ENCODE results near the gene SEC16B.

The SEC16B gene

DNA sequence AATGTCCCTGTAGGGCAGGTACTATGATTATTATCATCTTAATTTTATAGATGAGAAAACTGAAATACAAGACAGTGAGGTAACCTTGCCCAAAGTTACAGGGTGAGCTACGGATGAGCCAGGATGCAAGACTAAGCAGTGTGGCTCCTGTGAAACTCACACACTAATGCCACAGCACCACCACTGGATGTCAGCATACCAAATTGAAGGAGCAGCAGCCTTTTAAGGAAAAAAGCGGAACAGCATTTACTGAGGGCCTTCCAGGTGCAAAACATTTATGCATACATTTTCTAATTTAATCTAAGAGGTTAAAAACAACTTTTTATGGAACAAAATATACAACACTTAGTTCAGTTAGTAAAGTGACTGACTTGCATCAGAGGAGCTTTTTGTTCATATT lies 41.7 kb downstream of the SEC16B start:
- Histone ChIP-seq H3K4me2 (ENCODE audit: low read depth, low read length, poor library complexity, severe bottlenecking) (no peak overlapping the region), H3K27ac (ENCODE audit: low read depth, low read length) (no peak overlapping the region), H3K9ac (ENCODE audit: low read length) (no peak overlapping the region), H3K27me3 (ENCODE audit: low read length) (no peaks in the 10 kb centered on the region), H3K79me2 (ENCODE audit: insufficient read depth, low read length) (no peaks in the 10 kb centered on the region), H4K20me1 (ENCODE audit: low read depth, low read length) (no peaks in the 10 kb centered on the region), H2AFZ (ENCODE audit: low read depth, low read length, severe bottlenecking) (no peak overlapping the region), H3K9me2 (replicated peaks; ENCODE audit: insufficient read depth, low read length) (no peaks in the 10 kb centered on the region), H3K9me3 (ENCODE audit: insufficient read depth, low read length) (no peaks in the 10 kb centered on the region), H3K4me3 (ENCODE audit: insufficient read depth, low read length, poor library complexity, severe bottlenecking) (no peak overlapping the region), H3K36me3 (ENCODE audit: low read length) (no peaks in the 10 kb centered on the region), H3F3A (ENCODE audit: insufficient read depth) (no peaks in the 10 kb centered on the region)
- TF ChIP-seq, protein P1, sequence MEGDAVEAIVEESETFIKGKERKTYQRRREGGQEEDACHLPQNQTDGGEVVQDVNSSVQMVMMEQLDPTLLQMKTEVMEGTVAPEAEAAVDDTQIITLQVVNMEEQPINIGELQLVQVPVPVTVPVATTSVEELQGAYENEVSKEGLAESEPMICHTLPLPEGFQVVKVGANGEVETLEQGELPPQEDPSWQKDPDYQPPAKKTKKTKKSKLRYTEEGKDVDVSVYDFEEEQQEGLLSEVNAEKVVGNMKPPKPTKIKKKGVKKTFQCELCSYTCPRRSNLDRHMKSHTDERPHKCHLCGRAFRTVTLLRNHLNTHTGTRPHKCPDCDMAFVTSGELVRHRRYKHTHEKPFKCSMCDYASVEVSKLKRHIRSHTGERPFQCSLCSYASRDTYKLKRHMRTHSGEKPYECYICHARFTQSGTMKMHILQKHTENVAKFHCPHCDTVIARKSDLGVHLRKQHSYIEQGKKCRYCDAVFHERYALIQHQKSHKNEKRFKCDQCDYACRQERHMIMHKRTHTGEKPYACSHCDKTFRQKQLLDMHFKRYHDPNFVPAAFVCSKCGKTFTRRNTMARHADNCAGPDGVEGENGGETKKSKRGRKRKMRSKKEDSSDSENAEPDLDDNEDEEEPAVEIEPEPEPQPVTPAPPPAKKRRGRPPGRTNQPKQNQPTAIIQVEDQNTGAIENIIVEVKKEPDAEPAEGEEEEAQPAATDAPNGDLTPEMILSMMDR (IDR thresholded peaks at IDR 0.05; ENCODE audit: insufficient read depth, low read length, poor library complexity, severe bottlenecking), result no peak
- no peak for TF ChIP-seq EZH2phosphoT487 (conservative IDR thresholded peaks at IDR 0.05; ENCODE audit: low read length)

GRCh38 chr1:177927021-177927596 lies 42.7 kb downstream of the SEC16B start:
- Histone ChIP-seq H3K4me3 (ENCODE audit: insufficient read depth, low read length, poor library complexity, severe bottlenecking) (no peak overlapping the region), H3K27ac (ENCODE audit: low read depth, low read length) (no peak overlapping the region), H3K27me3 (ENCODE audit: low read length) (no peaks in the 10 kb centered on the region), H3K36me3 (ENCODE audit: low read length) (no peaks in the 10 kb centered on the region), H3K9me3 (ENCODE audit: insufficient read depth, low read length) (no peaks in the 10 kb centered on the region), H3K9ac (ENCODE audit: low read length) (no peak overlapping the region), H3K9me2 (replicated peaks; ENCODE audit: insufficient read depth, low read length) (no peaks in the 10 kb centered on the region), H3K4me2 (ENCODE audit: low read depth, low read length, poor library complexity, severe bottlenecking) (no peak overlapping the region), H3K79me2 (ENCODE audit: insufficient read depth, low read length) (no peaks in the 10 kb centered on the region), H3F3A (ENCODE audit: insufficient read depth) (no peaks in the 10 kb centered on the region), H2AFZ (ENCODE audit: low read depth, low read length, severe bottlenecking) (no peak overlapping the region), H4K20me1 (ENCODE audit: low read depth, low read length) (no peaks in the 10 kb centered on the region)
- TF ChIP-seq EZH2phosphoT487 (conservative IDR thresholded peaks at IDR 0.05; ENCODE audit: low read length), result no peak
- TF ChIP-seq, protein P1 (IDR thresholded peaks at IDR 0.05; ENCODE audit: insufficient read depth, low read length, poor library complexity, severe bottlenecking), result no peak

DNA sequence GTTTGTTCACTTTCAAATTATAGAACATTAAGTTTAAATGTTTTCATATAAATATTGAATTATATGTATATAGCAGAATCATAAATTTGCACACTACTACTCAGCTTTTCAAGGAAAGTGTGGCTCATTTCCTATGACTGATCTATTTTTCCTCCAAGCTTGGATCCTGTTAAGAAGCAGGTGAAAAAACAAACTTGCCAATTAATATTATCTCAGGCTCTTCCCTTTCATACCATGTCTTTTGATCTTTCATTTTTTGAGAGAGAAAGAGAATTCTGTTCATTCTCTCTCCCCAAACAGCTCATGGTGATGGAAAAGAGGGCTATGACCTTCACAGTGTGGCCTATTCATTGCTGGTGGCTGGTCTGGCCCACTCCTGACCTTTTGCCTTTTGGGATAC lies 43.7 kb downstream of the SEC16B start:
- Histone ChIP-seq H3K9ac (ENCODE audit: low read length) (no peak overlapping the region), H3K27me3 (ENCODE audit: low read length) (no peaks in the 10 kb centered on the region), H3K4me2 (ENCODE audit: low read depth, low read length, poor library complexity, severe bottlenecking) (no peak overlapping the region), H3K4me3 (ENCODE audit: insufficient read depth, low read length, poor library complexity, severe bottlenecking) (no peak overlapping the region), H3F3A (ENCODE audit: insufficient read depth) (no peaks in the 10 kb centered on the region), H2AFZ (ENCODE audit: low read depth, low read length, severe bottlenecking) (no peak overlapping the region), H3K27ac (ENCODE audit: low read depth, low read length) (no peak overlapping the region), H3K36me3 (ENCODE audit: low read length) (no peaks in the 10 kb centered on the region), H3K79me2 (ENCODE audit: insufficient read depth, low read length) (no peaks in the 10 kb centered on the region), H3K9me2 (replicated peaks; ENCODE audit: insufficient read depth, low read length) (no peaks in the 10 kb centered on the region), H3K9me3 (ENCODE audit: insufficient read depth, low read length) (no peaks in the 10 kb centered on the region), H4K20me1 (ENCODE audit: low read depth, low read length) (no peaks in the 10 kb centered on the region)
- no peak for TF ChIP-seq EZH2phosphoT487 (conservative IDR thresholded peaks at IDR 0.05; ENCODE audit: low read length)
- TF ChIP-seq, protein P1 (IDR thresholded peaks at IDR 0.05; ENCODE audit: insufficient read depth, low read length, poor library complexity, severe bottlenecking), result no peak

All from SU-DHL-6 (cell line).